Adrenal gland (tissue), 12 donors: ENCODE results near the gene MBNL1. TPM values are rescaled to one million over a fixed set of nuclear protein-coding genes. Genes with fewer than 3 reads are reported as not detected.

Source experiments
- DNase-seq, 7 donors: peaks; one replicate each; pipeline ENCODE4 v3.0.0-alpha.2; 2019 to 2020
- H3K27ac ChIP-seq, 5 donors: fragments of 200-600 bp; sonication (generic) in 4 of 5; 1 replicate in 3 of 5; 2 replicates in 2 of 5; pipeline versions ENCODE4 v1.5.1 to v1.8.0; 2016 to 2020; ENCODE audit warnings: mild to moderate bottlenecking in 1 of 5
- H3K27me3 ChIP-seq: fragments of 200-600 bp; 2 replicates; pipeline ENCODE4 v1.8.0; 2021
- H3K36me3 ChIP-seq, 2 donors: fragments of 200-600 bp; replicated peaks in 1 of 2; 1 replicate in 1 of 2; 2 replicates in 1 of 2; pipeline versions ENCODE4 v1.5.1 to v1.8.0; 2018 to 2022
- H3K4me1 ChIP-seq, 2 donors: fragments of 200-600 bp; replicated peaks in 1 of 2; 1 replicate in 1 of 2; 2 replicates in 1 of 2; pipeline versions ENCODE4 v1.5.1 to v1.8.0; 2018 to 2021
- H3K4me3 ChIP-seq, 4 donors: fragments of 200-600 bp; sonication (generic) in 3 of 4; one replicate each; pipeline ENCODE4 v1.5.1; 2016 to 2018
- H3K9me3 ChIP-seq, 3 donors: fragments of 200-600 bp; sonication (generic) in 1 of 3; replicated peaks in 1 of 3; 1 replicate in 2 of 3; 2 replicates in 1 of 3; pipeline versions ENCODE4 v1.5.1 to v1.8.0; 2016 to 2021
- POLR2A ChIP-seq, 2 donors: fragments of 450-650 bp; IDR thresholded peaks; one replicate each; pipeline ENCODE4 v1.6.1; 2017; ENCODE audit warnings: antibody characterized with exemption in 2 of 2, mild to moderate bottlenecking in 2 of 2, moderate library complexity in 1 of 2
- WGBS, 4 donors: extraction: QIAGEN DNeasy Blood & Tissue Kit in 2 of 4; methylation state at CpG; one replicate each; pipeline versions ENCODE4 v1.1.5 to v1.1.7; 2013 to 2017; 5-methylcytosine and 5-hydroxymethylcytosine counted together
- intact Hi-C, 2 donors: fragments of 100-400 bp; cut with DNase I; formaldehyde crosslinking; loops; one replicate each; pipeline versions ENCODE4 v1.14.1 to v1.15.0; 2022 to 2023
- polyA plus RNA-seq, 3 donors: library from polyadenylated mRNA; stranded (reverse); fragments of 200-250 nt in 2 of 3; fragments of 350-450 nt in 1 of 3; fragmentation: Illumina TruSeq in 1 of 3; extraction: RNeasy Lipid Tissue Mini Kit (QIAGEN cat#74804) in 1 of 3; gene quantifications; one replicate each; pipeline ENCODE4 v1.2.3, GENCODE V29; 2013 to 2014
- total RNA-seq, 9 donors: library from RNA; depleted of rRNA in 4 of 9; stranded (reverse); fragments of >200 nt in 4 of 9; fragments of 120-200 nt in 1 of 9; fragmentation: NEBNext Ultra II Directional in 1 of 9; extraction: Animal tissue kit (Norgen Biotek cat#: 25700) in 1 of 9; gene quantifications; one replicate each; pipeline versions ENCODE4 v1.1.0 to v1.2.4, GENCODE V29; 2013 to 2023
- TF ChIP-seq, protein P1 (sequence below), 6 experiments: fragments of 450-650 bp in 4 of 6; fragments of 200-600 bp in 2 of 6; sonication (generic) in 1 of 6; IDR thresholded peaks; 1 replicate in 5 of 6; 2 replicates in 1 of 6; pipeline versions ENCODE4 v1.5.1 to v1.8.0; 2016 to 2021; ENCODE audit warnings: antibody characterized with exemption in 6 of 6, mild to moderate bottlenecking in 2 of 6, moderate library complexity in 1 of 6
- donor health status: healthy with polysubstance abuse.
- donor health status: Bipolar disorder and iron deficiency.
- donor health status: DM: yes; HTN: yes; CAD: no.
- donor health status: DM: no; HTN: no; CAD: no.
- donor health status: DM: no; HTN: no; CAD: no.
- donor health status: DM: yes; HTN: yes; CAD: no.

The MBNL1 gene
- total and polyA plus RNA-seq, 12 donors = 30.6 to 252 (median 122) TPM

GRCh38 chr3:152229692-152230091, 39.0 kb upstream of the MBNL1 start:
- Histone ChIP-seq H3K27me3 (no peaks in the 10 kb centered on the region), H3K9me3 (no peaks in the 10 kb centered on the region), H3K27ac (no peak overlapping the region), H3K4me3 (no peak overlapping the region), H3K36me3 (no peaks in the 10 kb centered on the region), H3K4me1 (no peaks in the 10 kb centered on the region)
- no peak for TF ChIP-seq POLR2A (IDR thresholded peaks at IDR 0.05)
- TF ChIP-seq, protein P1, sequence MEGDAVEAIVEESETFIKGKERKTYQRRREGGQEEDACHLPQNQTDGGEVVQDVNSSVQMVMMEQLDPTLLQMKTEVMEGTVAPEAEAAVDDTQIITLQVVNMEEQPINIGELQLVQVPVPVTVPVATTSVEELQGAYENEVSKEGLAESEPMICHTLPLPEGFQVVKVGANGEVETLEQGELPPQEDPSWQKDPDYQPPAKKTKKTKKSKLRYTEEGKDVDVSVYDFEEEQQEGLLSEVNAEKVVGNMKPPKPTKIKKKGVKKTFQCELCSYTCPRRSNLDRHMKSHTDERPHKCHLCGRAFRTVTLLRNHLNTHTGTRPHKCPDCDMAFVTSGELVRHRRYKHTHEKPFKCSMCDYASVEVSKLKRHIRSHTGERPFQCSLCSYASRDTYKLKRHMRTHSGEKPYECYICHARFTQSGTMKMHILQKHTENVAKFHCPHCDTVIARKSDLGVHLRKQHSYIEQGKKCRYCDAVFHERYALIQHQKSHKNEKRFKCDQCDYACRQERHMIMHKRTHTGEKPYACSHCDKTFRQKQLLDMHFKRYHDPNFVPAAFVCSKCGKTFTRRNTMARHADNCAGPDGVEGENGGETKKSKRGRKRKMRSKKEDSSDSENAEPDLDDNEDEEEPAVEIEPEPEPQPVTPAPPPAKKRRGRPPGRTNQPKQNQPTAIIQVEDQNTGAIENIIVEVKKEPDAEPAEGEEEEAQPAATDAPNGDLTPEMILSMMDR (IDR thresholded peaks at IDR 0.05) = peak in 4 of 6 experiments; percentile 22 to 55 (median 33)
- 58 to 76% (median 67%) methylated on average over 1 of the region's 1 CpG for WGBS, 4 donors
- intact Hi-C loops = no loop called here
- DNase-seq = no peak

DNA sequence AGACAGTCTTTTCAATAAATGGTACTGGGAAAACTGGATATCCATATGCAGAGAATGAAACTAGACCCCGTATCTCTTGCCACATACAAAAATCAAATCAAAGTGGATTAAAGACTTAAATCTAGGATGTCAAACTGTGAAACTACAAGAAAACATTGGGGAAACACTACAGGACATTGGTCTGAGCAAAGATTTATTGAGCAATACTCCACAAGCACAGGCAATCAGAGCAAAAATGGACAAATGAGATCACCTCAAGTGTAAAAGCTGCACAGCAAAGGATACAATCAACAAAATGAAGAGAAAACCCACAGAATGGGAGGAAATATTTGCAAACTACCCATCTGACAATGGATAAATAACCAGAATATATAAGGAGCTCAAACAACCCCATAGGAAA, 38.4 kb upstream of the MBNL1 start:
- 82 to 91% (median 85%) methylated on average over 1 of the region's 1 CpG for WGBS, 4 donors

GRCh38 chr3:152232001-152232400, 36.7 kb upstream of the MBNL1 start:
- peaks cover 0 to 3% of the 10 kb centered on the region in 2 donors for H3K4me1 ChIP-seq
- H3K27ac ChIP-seq = no peak overlapping the region
- 90 to 97% (median 93%) methylated on average over 1 of the region's 1 CpG for WGBS, 4 donors
- intact Hi-C loops = no loop called here
- no peaks in the 10 kb centered on the region for H3K36me3 ChIP-seq
- no peak overlapping the region for H3K4me3 ChIP-seq
- H3K27me3 ChIP-seq = no peaks in the 10 kb centered on the region
- no peak for DNase-seq
- H3K9me3 ChIP-seq = no peaks in the 10 kb centered on the region
- TF ChIP-seq POLR2A (IDR thresholded peaks at IDR 0.05) = no peak
- TF ChIP-seq, protein P1 (IDR thresholded peaks at IDR 0.05) = no peak

More for the DNA sequence above, 38.4 kb upstream of the MBNL1 start:
- DNase-seq = no peak
- no peaks in the 10 kb centered on the region for H3K4me1 ChIP-seq
- H3K27me3 ChIP-seq = no peaks in the 10 kb centered on the region
- no peaks in the 10 kb centered on the region for H3K9me3 ChIP-seq
- intact Hi-C loops = no loop called here
- H3K36me3 ChIP-seq = no peaks in the 10 kb centered on the region
- no peak overlapping the region for H3K4me3 ChIP-seq
- TF ChIP-seq, protein P1 (IDR thresholded peaks at IDR 0.05) = no peak
- no peak for TF ChIP-seq POLR2A (IDR thresholded peaks at IDR 0.05)
- no peak overlapping the region for H3K27ac ChIP-seq

DNA sequence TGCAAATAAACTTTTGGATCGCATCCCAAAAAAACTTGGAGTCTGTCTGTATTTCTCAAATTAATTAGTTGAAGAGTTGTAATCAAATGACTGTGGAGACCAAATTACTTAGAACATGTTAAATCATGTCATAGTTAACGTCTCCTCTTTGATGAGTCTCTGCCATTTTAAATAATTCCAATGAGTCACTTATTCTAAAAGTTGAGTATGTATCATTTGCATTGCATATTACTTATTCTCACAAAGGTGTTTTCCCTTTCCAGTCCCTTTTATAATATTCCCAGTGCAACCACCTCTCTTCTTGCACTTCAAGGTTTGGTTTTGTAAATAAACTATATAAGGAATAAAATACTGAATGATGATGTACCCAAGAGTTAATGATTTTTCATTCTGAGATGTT, 36.0 kb upstream of the MBNL1 start:
- WGBS, 4 donors = 81 to 92% (median 88%) methylated on average over 2 of the region's 2 CpGs

More for the DNA sequence above, 36.0 kb upstream of the MBNL1 start:
- H3K4me3 ChIP-seq = no peak overlapping the region
- no peaks in the 10 kb centered on the region for H3K9me3 ChIP-seq
- peaks cover 0 to 3% of the 10 kb centered on the region in 2 donors for H3K4me1 ChIP-seq
- no peak overlapping the region for H3K27ac ChIP-seq
- TF ChIP-seq POLR2A (IDR thresholded peaks at IDR 0.05) = no peak
- TF ChIP-seq, protein P1 (IDR thresholded peaks at IDR 0.05) = no peak
- intact Hi-C loops = no loop called here
- DNase-seq = no peak
- H3K36me3 ChIP-seq = no peaks in the 10 kb centered on the region
- no peaks in the 10 kb centered on the region for H3K27me3 ChIP-seq
